H1 (cell line): ENCODE measurements around the gene RBBP6. TPM values are rescaled to one million over a fixed set of nuclear protein-coding genes. Genes with fewer than 3 reads are reported as not detected.
"Not testable (repeated sequence)": the region's sequence is repeated elsewhere in the genome, so short reads cannot be mapped to it uniquely, and the experiment has no call there.

Source experiments
- CTCF ChIA-PET: fragments of 300-600 bp; sonication (Branson Sonifier 250); formaldehyde crosslinking; loops from one replicate; lab custom pipeline; 2021; ENCODE audit not compliant: partially characterized antibody; lab: Charles Lee
- POLR2A ChIA-PET: fragments of 300-600 bp; sonication (Branson Sonifier 250); formaldehyde crosslinking; loops from one replicate; lab custom pipeline; 2021; ENCODE audit warnings: inconsistent platforms; ENCODE audit not compliant: partially characterized antibody; lab: Charles Lee
- DNase-seq, 2 experiments: peaks; one replicate each; pipeline versions ENCODE4 v3.0.0 to v3.0.0-alpha.2; 2010 to 2022; ENCODE audit warnings: low spot score in 2 of 2, low read depth in 1 of 2, mixed read lengths in 1 of 2
- FAIRE-seq: peaks from 2 replicates; lab custom pipeline; 2011; peaks lifted over from hg19 to GRCh38; lab: Jason Lieb, UNC
- H2AFZ ChIP-seq: 2 replicates; pipeline ENCODE4 v1.8.1; 2012; ENCODE audit warnings: low read length, inconsistent platforms
- H2AK5ac ChIP-seq: 2 replicates; pipeline ENCODE4 v1.6.1; 2013; ENCODE audit warnings: low read depth, low read length
- H2BK120ac ChIP-seq: replicated peaks from 2 replicates; pipeline ENCODE3; 2013; ENCODE audit warnings: low read depth, low read length, inconsistent platforms
- H2BK12ac ChIP-seq: 2 replicates; pipeline ENCODE4 v1.6.1; 2013; ENCODE audit warnings: low read depth, low read length
- H2BK15ac ChIP-seq: 2 replicates; pipeline ENCODE4 v1.6.1; 2013; ENCODE audit warnings: low read length
- H2BK20ac ChIP-seq: 2 replicates; pipeline ENCODE4 v1.6.1; 2013; ENCODE audit warnings: low read length
- H2BK5ac ChIP-seq: 2 replicates; pipeline ENCODE4 v1.6.1; 2013; ENCODE audit warnings: low read depth, low read length
- H3K14ac ChIP-seq: 2 replicates; pipeline ENCODE4 v1.6.1; 2013; ENCODE audit warnings: inconsistent platforms; ENCODE audit not compliant: insufficient read length
- H3K18ac ChIP-seq: 2 replicates; pipeline ENCODE4 v1.6.1; 2013; ENCODE audit warnings: low read length; ENCODE audit errors: extremely low read depth
- H3K23ac ChIP-seq: 2 replicates; pipeline ENCODE4 v1.6.1; 2013; ENCODE audit warnings: inconsistent platforms; ENCODE audit not compliant: insufficient read length
- H3K23me2 ChIP-seq: 2 replicates; pipeline ENCODE4 v1.6.1; 2013; ENCODE audit warnings: low read depth, low read length
- H3K27ac ChIP-seq: 2 replicates; pipeline ENCODE4 v1.6.1; 2011; ENCODE audit warnings: low read depth, low read length, inconsistent platforms
- H3K27me3 ChIP-seq, 4 experiments: replicated peaks in 1 of 4; 1 replicate in 1 of 4; 2 replicates in 3 of 4; pipeline versions ENCODE4 v1.6.1 to v1.8.1; 2011 to 2013; ENCODE audit warnings: low read length in 3 of 4, mild to moderate bottlenecking in 3 of 4, inconsistent platforms in 2 of 4, mixed read lengths in 2 of 4, moderate library complexity in 1 of 4; ENCODE audit not compliant: control insufficient read depth in 3 of 4, insufficient read depth in 3 of 4; ENCODE audit errors: extremely low read depth in 1 of 4
- H3K36me3 ChIP-seq, 4 experiments: 2 replicates each; pipeline versions ENCODE4 v1.6.1 to v1.8.1; 2011 to 2013; ENCODE audit warnings: mild to moderate bottlenecking in 4 of 4, low read length in 3 of 4, moderate library complexity in 2 of 4, control low read depth in 1 of 4, inconsistent platforms in 1 of 4; ENCODE audit not compliant: insufficient read depth in 4 of 4, control insufficient read depth in 2 of 4
- H3K4ac ChIP-seq: replicated peaks from 2 replicates; pipeline ENCODE3; 2013; ENCODE audit warnings: low read length, low read depth, mixed read lengths, inconsistent platforms; ENCODE audit not compliant: insufficient read length
- H3K4me1 ChIP-seq, 4 experiments: replicated peaks in 1 of 4; 1 replicate in 1 of 4; 2 replicates in 3 of 4; pipeline versions ENCODE4 v1.6.1 to v1.8.1; 2011 to 2013; ENCODE audit warnings: low read length in 3 of 4, inconsistent platforms in 2 of 4, mixed read lengths in 1 of 4; ENCODE audit not compliant: insufficient read depth in 4 of 4, control insufficient read depth in 3 of 4
- H3K4me2 ChIP-seq, 2 experiments: 2 replicates each; pipeline versions ENCODE4 v1.6.1 to v1.8.1; 2011 to 2013; ENCODE audit warnings: low read depth in 2 of 2, low read length in 2 of 2, control low read depth in 1 of 2, inconsistent platforms in 1 of 2, mild to moderate bottlenecking in 1 of 2; ENCODE audit not compliant: insufficient read depth in 1 of 2
- H3K4me3 ChIP-seq, 4 experiments: fragments of 200-600, 300-600 bp in 1 of 4; sonication (generic), shearing (Covaris generic), sonication (Bioruptor Twin) in 1 of 4; 2 replicates each; pipeline versions ENCODE4 v1.5.1 to v1.8.1; 2011 to 2016; ENCODE audit warnings: low read length in 4 of 4, low read depth in 3 of 4, control low read depth in 2 of 4, inconsistent platforms in 2 of 4, mild to moderate bottlenecking in 2 of 4, mixed read lengths in 1 of 4, moderate library complexity in 1 of 4; ENCODE audit not compliant: insufficient read depth in 2 of 4; ENCODE audit errors: extremely low read depth in 1 of 4
- H3K56ac ChIP-seq: replicated peaks from 2 replicates; pipeline ENCODE3; 2013; ENCODE audit warnings: low read depth, mild to moderate bottlenecking, mixed read lengths, low read length, inconsistent platforms; ENCODE audit not compliant: insufficient read length
- H3K79me1 ChIP-seq: 2 replicates; pipeline ENCODE4 v1.6.1; 2013; ENCODE audit warnings: low read depth, low read length, control low read depth
- H3K79me2 ChIP-seq, 2 experiments: 2 replicates each; pipeline versions ENCODE4 v1.6.1 to v1.8.1; 2012 to 2013; ENCODE audit warnings: low read length in 2 of 2, mild to moderate bottlenecking in 2 of 2, inconsistent platforms in 1 of 2; ENCODE audit not compliant: insufficient read depth in 2 of 2, control insufficient read depth in 1 of 2
- H3K9ac ChIP-seq, 4 experiments: replicated peaks in 1 of 4; 1 replicate in 1 of 4; 2 replicates in 3 of 4; pipeline versions ENCODE4 v1.6.1 to v1.8.1; 2011 to 2013; ENCODE audit warnings: low read depth in 3 of 4, low read length in 3 of 4, control low read depth in 2 of 4, mild to moderate bottlenecking in 2 of 4, moderate library complexity in 2 of 4, inconsistent platforms in 1 of 4; ENCODE audit errors: extremely low read depth in 1 of 4
- H3K9me3 ChIP-seq, 2 experiments: 2 replicates each; pipeline versions ENCODE4 v1.6.1 to v1.8.1; 2012 to 2013; ENCODE audit warnings: mild to moderate bottlenecking in 2 of 2, moderate library complexity in 2 of 2, control low read depth in 1 of 2, inconsistent platforms in 1 of 2, low read depth in 1 of 2, low read length in 1 of 2, mixed read lengths in 1 of 2; ENCODE audit not compliant: insufficient read depth in 2 of 2
- H4K20me1 ChIP-seq, 2 experiments: replicated peaks in 1 of 2; 2 replicates each; pipeline versions ENCODE3 to v1.8.1; 2011 to 2013; ENCODE audit warnings: inconsistent platforms in 2 of 2, low read length in 2 of 2, mild to moderate bottlenecking in 1 of 2; ENCODE audit not compliant: insufficient read depth in 2 of 2, control insufficient read depth in 1 of 2
- H4K5ac ChIP-seq: 2 replicates; pipeline ENCODE4 v1.6.1; 2013; ENCODE audit warnings: low read length, low read depth, mixed read lengths, inconsistent platforms; ENCODE audit not compliant: insufficient read length
- H4K8ac ChIP-seq: 2 replicates; pipeline ENCODE4 v1.8.0; 2013; ENCODE audit warnings: mild to moderate bottlenecking, moderate library complexity, low read length, inconsistent platforms; ENCODE audit not compliant: insufficient read depth; ENCODE audit errors: extremely low read depth
- H4K91ac ChIP-seq: replicated peaks from 2 replicates; pipeline ENCODE3; 2013; ENCODE audit warnings: low read length, mixed read lengths, inconsistent platforms; ENCODE audit not compliant: insufficient read length
- WGBS, 2 experiments: shearing (Covaris generic) in 1 of 2; methylation state at CpG; one replicate each; pipeline versions ENCODE4 v1.1.6 to v1.1.7; 2013 to 2015; ENCODE audit warnings: low lambda C conversion rate in 2 of 2, mixed read lengths in 2 of 2, inconsistent platforms in 1 of 2, low coverage in 1 of 2, missing lambda C conversion rate in 1 of 2; ENCODE audit not compliant: insufficient replicate concordance in 2 of 2, insufficient coverage in 1 of 2, insufficient read length in 1 of 2; ENCODE audit errors: extremely low coverage in 1 of 2, missing lambda C conversion rate in 1 of 2; 5-methylcytosine and 5-hydroxymethylcytosine counted together
- polyA plus RNA-seq, 7 experiments: library from polyadenylated mRNA; depleted of rRNA in 3 of 7; stranded (reverse) in 5 of 7; unstranded in 2 of 7; fragments of >200 nt in 5 of 7; fragments of 200-250 nt in 2 of 7; gene quantifications; 1 replicate in 5 of 7; 2 replicates in 1 of 7; 4 replicates in 1 of 7; pipeline versions ENCODE4 v1.2.1 to v1.2.3, GENCODE V29; 2011 to 2013; ENCODE audit warnings: missing spikeins in 2 of 7, mixed read lengths in 2 of 7
- total RNA-seq: library from RNA; stranded (reverse); fragmentation: NEBNext Ultra II Directional; extraction: Animal tissue kit (Norgen Biotek cat#: 25700); gene quantifications from 2 replicates; pipeline ENCODE4 v1.2.1, GENCODE V29; 2021

The RBBP6 gene
- total and polyA plus RNA-seq, 2 of the 8 experiments (the other 6 are each of a cell fraction or from before 2014, with no cell fraction given), result 22.5 to 54.5 TPM

GRCh38 chr16:24613267-24613666 lies 73.9 kb downstream of the RBBP6 start:
- DNase-seq, H3K79me1 ChIP-seq, H3K4me1 ChIP-seq, H3K36me3 ChIP-seq, H2BK120ac ChIP-seq, H2BK12ac ChIP-seq, H3K27ac ChIP-seq, H2BK20ac ChIP-seq, H2AFZ ChIP-seq, H4K91ac ChIP-seq, H4K5ac ChIP-seq, FAIRE-seq, H4K8ac ChIP-seq, H3K4ac ChIP-seq, H3K18ac ChIP-seq, H3K56ac ChIP-seq, H3K23ac ChIP-seq, H3K27me3 ChIP-seq, H3K4me2 ChIP-seq, H3K79me2 ChIP-seq, H2BK15ac ChIP-seq, H3K9ac ChIP-seq, H4K20me1 ChIP-seq, H2AK5ac ChIP-seq, H3K4me3 ChIP-seq, H2BK5ac ChIP-seq, H3K14ac ChIP-seq, H3K9me3 ChIP-seq: not testable (repeated sequence)
- H3K23me2 ChIP-seq, result peaks cover 11% of the 10 kb centered on the region
- CTCF ChIA-PET, result interaction anchor here (1.6 kb wide), 1 partner anchor 21 kb away, joined by 6 read pairs; no protein-coding TSS in a partner anchor
- WGBS, 2 experiments, result 87% methylated on average over 5 of the region's 5 CpGs; no CpG with 5 or more reads in 1 of the 2 experiments
- POLR2A ChIA-PET, result interaction anchor here (1.6 kb wide), 1 partner anchor 32 kb away, joined by 3 read pairs; no protein-coding TSS in a partner anchor
